Peyer's patch (tissue), 4 donors: Measurements from ENCODE around the gene STAU1.
"Not testable (repeated sequence)": the region's sequence is repeated elsewhere in the genome, so short reads cannot be mapped to it uniquely, and the experiment has no call there.

Experiments
- CTCF ChIP-seq, 6 experiments: fragments of 450-650 bp in 4 of 6; fragments of 200-600 bp in 2 of 6; sonication (generic) in 1 of 6; IDR thresholded peaks; one replicate each; pipeline ENCODE4 v1.5.1; 2017 to 2019; ENCODE audit warnings: antibody characterized with exemption in 6 of 6, mild to moderate bottlenecking in 3 of 6, moderate library complexity in 1 of 6
- POLR2A ChIP-seq, 2 donors: fragments of 450-650 bp; IDR thresholded peaks; one replicate each; pipeline ENCODE4 v1.5.1; 2017; ENCODE audit warnings: antibody characterized with exemption in 2 of 2, mild to moderate bottlenecking in 2 of 2, moderate library complexity in 2 of 2

GRCh38 chr20:49184084-49184501 lies 4.0 kb downstream of the STAU1 start:
- TF ChIP-seq CTCF, POLR2A (IDR thresholded peaks at IDR 0.05): not testable (repeated sequence)
